ENCODE data around the gene ANO9. TPM values are rescaled to one million over a fixed set of nuclear protein-coding genes. Genes with fewer than 3 reads are reported as not detected.

ANO9 gene
- total RNA-seq, 2 donors from 2014 or later: 8.4 to 9.1 TPM

- peak; percentile 48 for DNase-seq (ENCODE audit: low spot score)
- WGBS: no CpG with 5 or more reads among the region's 118 CpGs
- no peak within 1 kb of the TSS for H3K27ac ChIP-seq
Observed at GRCh38 chr11:369336-370018, 72.3 kb downstream of the ANO9 start, which contains the start of gene B4GALNT4. B4GALNT4 (plus strand) TSS chr11:369499; CDS start chr11:369804, 305 bp downstream.

GRCh38 chr11:368414-369335, 73.1 kb downstream of the ANO9 start:
- 5% methylated on average over 20 of the region's 61 CpGs for WGBS
- intact Hi-C loops (cut with DNase I): no loop called here
- H3K9me3 ChIP-seq: no peaks in the 10 kb centered on the region
- no peak for TF ChIP-seq CTCF (IDR thresholded peaks at IDR 0.05)
- TF ChIP-seq POLR2A (IDR thresholded peaks at IDR 0.05): no peak
- TF ChIP-seq POLR2AphosphoS5 (IDR thresholded peaks at IDR 0.05): no peak
- H3K27me3 ChIP-seq (replicated peaks; ENCODE audit: insufficient read depth): no peaks in the 10 kb centered on the region
- DNase-seq (ENCODE audit: low spot score): no peak
- H3K27ac ChIP-seq: no peak overlapping the region
- no peaks in the 10 kb centered on the region for H3K4me1 ChIP-seq (replicated peaks)
- H3K4me3 ChIP-seq: peak overlapping the region; percentile 10 to 32
- no peaks in the 10 kb centered on the region for H3K36me3 ChIP-seq

More at GRCh38 chr11:369336-370018, 72.3 kb downstream of the ANO9 start, which contains the start of gene B4GALNT4:
- Histone ChIP-seq H3K4me3 (peak within 1 kb of the TSS; percentile 10 to 32), H3K4me1 (replicated peaks) (no peaks in the 10 kb centered on the region), H3K9me3 (no peaks in the 10 kb centered on the region), H3K36me3 (no peaks in the 10 kb centered on the region), H3K27me3 (replicated peaks; ENCODE audit: insufficient read depth) (no peaks in the 10 kb centered on the region)
- intact Hi-C loops (cut with DNase I): no loop called here
- TF ChIP-seq CTCF (IDR thresholded peaks at IDR 0.05): no peak
- no peak for TF ChIP-seq POLR2AphosphoS5 (IDR thresholded peaks at IDR 0.05)
- no peak for TF ChIP-seq POLR2A (IDR thresholded peaks at IDR 0.05)

DNA sequence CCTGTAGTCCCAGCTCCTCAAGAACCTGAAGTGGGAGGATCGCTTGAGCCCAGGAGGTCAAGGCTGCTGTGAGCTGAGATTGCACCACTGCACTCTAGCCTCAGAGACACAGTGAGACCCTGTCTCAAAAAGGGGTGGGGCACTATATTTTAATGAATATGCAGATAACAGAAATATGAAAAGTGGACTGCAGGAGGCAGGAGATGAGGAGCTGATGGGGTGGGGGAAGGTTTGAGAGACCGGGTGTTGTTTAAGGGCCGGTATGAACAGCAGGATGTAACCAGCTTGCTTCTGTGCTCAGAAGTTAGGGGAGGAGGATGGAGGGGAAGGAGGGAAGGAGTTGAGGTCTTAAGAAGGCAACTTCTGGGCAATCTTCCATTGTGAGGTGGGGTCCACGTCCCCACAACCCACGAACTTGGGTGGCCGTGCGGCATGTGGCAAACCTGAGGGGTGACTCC, 73.8 kb downstream of the ANO9 start:
- DNase-seq (ENCODE audit: low spot score): no peak
- Histone ChIP-seq H3K4me3 (no peak overlapping the region), H3K36me3 (no peaks in the 10 kb centered on the region), H3K4me1 (replicated peaks) (no peaks in the 10 kb centered on the region), H3K27me3 (replicated peaks; ENCODE audit: insufficient read depth) (no peaks in the 10 kb centered on the region), H3K9me3 (no peaks in the 10 kb centered on the region), H3K27ac (no peak overlapping the region)
- TF ChIP-seq POLR2AphosphoS5 (IDR thresholded peaks at IDR 0.05) (no peak), CTCF (IDR thresholded peaks at IDR 0.05) (no peak), POLR2A (IDR thresholded peaks at IDR 0.05) (no peak)
- intact Hi-C loops (cut with DNase I): no loop called here
- WGBS: 32% methylated on average over 7 of the region's 7 CpGs

Small RNA genes lying within 50 kb of the gene (small RNA-seq; reads per million reads assigned to genes)
- gene RN7SL838P: 0 reads per million in 2 donors

Other genes with a start within 250 kb of the ANO9 start
- gene SCGB1C1, start 248.9 kb downstream of the ANO9 start, total RNA-seq: not detected
- 10 to 100 TPM; 52.1 to 54.8 TPM for gene BET1L, start 234.6 kb downstream of the ANO9 start, total RNA-seq
- gene RIC8A, start 234.3 kb downstream of the ANO9 start, total RNA-seq: 100 to 1,000 TPM in 1 of 2 donors, 10 to 100 TPM in 1; 82.3 to 114 TPM
- 10 to 100 TPM; 21.5 to 32.5 TPM for gene SIRT3, start 205.7 kb downstream of the ANO9 start, total RNA-seq
- gene PSMD13, start 205.0 kb downstream of the ANO9 start, total RNA-seq: 100 to 1,000 TPM in 1 of 2 donors, 10 to 100 TPM in 1; 87.4 to 129 TPM
- 1 to 10 TPM in 1 of 2 donors, under 1 TPM in 1; 0.18 to 2.7 TPM for gene NLRP6, start 163.6 kb downstream of the ANO9 start, total RNA-seq
- 10 to 100 TPM; 18.4 to 63.1 TPM for gene PGGHG, start 152.9 kb downstream of the ANO9 start, total RNA-seq
- gene IFITM5, start 142.5 kb downstream of the ANO9 start, total RNA-seq: not detected
- gene IFITM2, start 134.2 kb downstream of the ANO9 start, total RNA-seq: 100 to 1,000 TPM in 1 of 2 donors, 10 to 100 TPM in 1; 96.6 to 149 TPM
- gene IFITM1, start 128.0 kb downstream of the ANO9 start, total RNA-seq: 100 to 1,000 TPM in 1 of 2 donors, 10 to 100 TPM in 1; 73.9 to 182 TPM
- gene IFITM3, start 121.2 kb downstream of the ANO9 start, total RNA-seq: 100 to 1,000 TPM; 123 to 477 TPM
- 10 to 100 TPM in 1 of 2 donors, 1 to 10 TPM in 1; 5.8 to 14.2 TPM for gene B4GALNT4, start 72.5 kb downstream of the ANO9 start, total RNA-seq
- gene PKP3, start 47.8 kb downstream of the ANO9 start, total RNA-seq: 10 to 100 TPM; 58.6 to 88.4 TPM
- 10 to 100 TPM; 40.4 to 75.6 TPM for gene SIGIRR, start 27.0 kb downstream of the ANO9 start, total RNA-seq
- 10 to 100 TPM; 46.3 to 50.3 TPM for gene PTDSS2, start 8.3 kb upstream of the ANO9 start, total RNA-seq
- 100 to 1,000 TPM; 221 to 272 TPM for gene RNH1, start 65.2 kb upstream of the ANO9 start, total RNA-seq
- 10 to 100 TPM; 47.0 to 62.8 TPM for gene HRAS, start 93.6 kb upstream of the ANO9 start, total RNA-seq
- gene LRRC56, start 95.5 kb upstream of the ANO9 start, total RNA-seq: 1 to 10 TPM; 1.9 to 9.1 TPM
- 10 to 100 TPM in 1 of 2 donors, 1 to 10 TPM in 1; 8.7 to 19.2 TPM for gene LMNTD2, start 118.7 kb upstream of the ANO9 start, total RNA-seq
- gene RASSF7, start 119.0 kb upstream of the ANO9 start, total RNA-seq: 100 to 1,000 TPM in 1 of 2 donors, 10 to 100 TPM in 1; 49.4 to 107 TPM
- 10 to 100 TPM; 20.8 to 55.2 TPM for gene PHRF1, start 134.5 kb upstream of the ANO9 start, total RNA-seq
- 10 to 100 TPM; 34.7 to 39.8 TPM for gene IRF7, start 173.9 kb upstream of the ANO9 start, total RNA-seq
- under 1 TPM in 1 of 2 donors, not detected in 1; 0.34 TPM for gene CDHR5, start 182.9 kb upstream of the ANO9 start, total RNA-seq
- gene SCT, start 185.2 kb upstream of the ANO9 start, total RNA-seq: not detected
- gene DRD4, start 195.3 kb upstream of the ANO9 start, total RNA-seq: under 1 TPM; 0.68 TPM